ENCODE results near the gene DUOX2.
"Not testable (repeated sequence)": the region's sequence is repeated elsewhere in the genome, so short reads cannot be mapped to it uniquely, and the experiment has no call there.

DUOX2 gene

GRCh38 chr15:45073602-45074001, 40.4 kb downstream of the DUOX2 start:
- H3K9me3 ChIP-seq (ENCODE audit: control extremely low read depth in 1 of 5, control insufficient read depth in 4 of 5, insufficient read depth in 2 of 5, low read depth in 1 of 5, low read length in 4 of 5); H3K27ac ChIP-seq (ENCODE audit: insufficient read depth in 1 of 2, low read depth in 1 of 2, low read length in 2 of 2, poor library complexity in 1 of 2, severe bottlenecking in 2 of 2); POLR2A ChIA-PET; CTCF ChIA-PET; H3K4me3 ChIP-seq (ENCODE audit: control insufficient read depth in 1 of 7, extremely low read depth in 1 of 7, insufficient read depth in 4 of 7, low read depth in 2 of 7, low read length in 6 of 7); DNase-seq; H3K27me3 ChIP-seq (replicated peaks in 2 of 5; ENCODE audit: control insufficient read depth in 4 of 5, insufficient read depth in 5 of 5, low read length in 4 of 5); H3K4me1 ChIP-seq (ENCODE audit: control extremely low read depth in 1 of 4, control insufficient read depth in 4 of 4, insufficient read depth in 4 of 4, low read length in 3 of 4): not testable (repeated sequence)
- peaks cover 0 to 13% (median 2%) of the 10 kb centered on the region in 4 experiments for H3K36me3 ChIP-seq (ENCODE audit: control insufficient read depth in 4 of 4, insufficient read depth in 4 of 4, low read length in 3 of 4)

GRCh38 chr15:45069942-45070360, 44.0 kb downstream of the DUOX2 start:
- H3K27ac ChIP-seq (ENCODE audit: insufficient read depth in 1 of 2, low read depth in 1 of 2, low read length in 2 of 2, poor library complexity in 1 of 2, severe bottlenecking in 2 of 2); DNase-seq; CTCF ChIA-PET; H3K4me1 ChIP-seq (ENCODE audit: control extremely low read depth in 1 of 4, control insufficient read depth in 4 of 4, insufficient read depth in 4 of 4, low read length in 3 of 4); H3K9me3 ChIP-seq (ENCODE audit: control extremely low read depth in 1 of 5, control insufficient read depth in 4 of 5, insufficient read depth in 2 of 5, low read depth in 1 of 5, low read length in 4 of 5); POLR2A ChIA-PET; H3K4me3 ChIP-seq (ENCODE audit: control insufficient read depth in 1 of 7, extremely low read depth in 1 of 7, insufficient read depth in 4 of 7, low read depth in 2 of 7, low read length in 6 of 7); H3K27me3 ChIP-seq (replicated peaks in 2 of 5; ENCODE audit: control insufficient read depth in 4 of 5, insufficient read depth in 5 of 5, low read length in 4 of 5): not testable (repeated sequence)
- WGBS (ENCODE audit: insufficient coverage) = no CpG with 5 or more reads among the region's 6 CpGs
- H3K36me3 ChIP-seq (ENCODE audit: control insufficient read depth in 4 of 4, insufficient read depth in 4 of 4, low read length in 3 of 4) = peaks cover 0 to 20% (median 2%) of the 10 kb centered on the region in 4 experiments

- no peak overlapping the region for H3K27ac ChIP-seq (ENCODE audit: insufficient read depth in 1 of 2, low read depth in 1 of 2, low read length in 2 of 2, poor library complexity in 1 of 2, severe bottlenecking in 2 of 2)
- no peak for DNase-seq
- no peaks in the 10 kb centered on the region for H3K4me1 ChIP-seq (ENCODE audit: control extremely low read depth in 1 of 4, control insufficient read depth in 4 of 4, insufficient read depth in 4 of 4, low read length in 3 of 4)
- H3K27me3 ChIP-seq (replicated peaks in 2 of 5; ENCODE audit: control insufficient read depth in 4 of 5, insufficient read depth in 5 of 5, low read length in 4 of 5) = no peaks in the 10 kb centered on the region
- ChIA-PET CTCF (no interaction called here), POLR2A (no interaction called here)
- H3K9me3 ChIP-seq (ENCODE audit: control extremely low read depth in 1 of 5, control insufficient read depth in 4 of 5, insufficient read depth in 2 of 5, low read depth in 1 of 5, low read length in 4 of 5) = no peaks in the 10 kb centered on the region
- H3K4me3 ChIP-seq (ENCODE audit: control insufficient read depth in 1 of 7, extremely low read depth in 1 of 7, insufficient read depth in 4 of 7, low read depth in 2 of 7, low read length in 6 of 7) = no peak overlapping the region
- WGBS (ENCODE audit: insufficient coverage) = 100% methylated on average over 2 of the region's 4 CpGs
- H3K36me3 ChIP-seq (ENCODE audit: control insufficient read depth in 4 of 4, insufficient read depth in 4 of 4, low read length in 3 of 4) = peaks cover 0 to 8% (median 2%) of the 10 kb centered on the region in 4 experiments
Observed at GRCh38 chr15:45064386-45064785, 49.6 kb downstream of the DUOX2 start.

GRCh38 chr15:45062301-45062700, 51.7 kb downstream of the DUOX2 start:
- H3K27ac ChIP-seq (ENCODE audit: insufficient read depth in 1 of 2, low read depth in 1 of 2, low read length in 2 of 2, poor library complexity in 1 of 2, severe bottlenecking in 2 of 2); H3K4me1 ChIP-seq (ENCODE audit: control extremely low read depth in 1 of 4, control insufficient read depth in 4 of 4, insufficient read depth in 4 of 4, low read length in 3 of 4); POLR2A ChIA-PET; H3K4me3 ChIP-seq (ENCODE audit: control insufficient read depth in 1 of 7, extremely low read depth in 1 of 7, insufficient read depth in 4 of 7, low read depth in 2 of 7, low read length in 6 of 7); DNase-seq; H3K27me3 ChIP-seq (replicated peaks in 2 of 5; ENCODE audit: control insufficient read depth in 4 of 5, insufficient read depth in 5 of 5, low read length in 4 of 5); H3K9me3 ChIP-seq (ENCODE audit: control extremely low read depth in 1 of 5, control insufficient read depth in 4 of 5, insufficient read depth in 2 of 5, low read depth in 1 of 5, low read length in 4 of 5): not testable (repeated sequence)
- CTCF ChIA-PET = interaction anchor here (0.6 kb wide), 1 partner anchor 85 kb away, joined by 3 read pairs; no protein-coding TSS in a partner anchor
- no CpG with 5 or more reads among the region's 7 CpGs for WGBS (ENCODE audit: insufficient coverage)
- H3K36me3 ChIP-seq (ENCODE audit: control insufficient read depth in 4 of 4, insufficient read depth in 4 of 4, low read length in 3 of 4) = peaks cover 0 to 17% (median 5%) of the 10 kb centered on the region in 4 experiments

DNA sequence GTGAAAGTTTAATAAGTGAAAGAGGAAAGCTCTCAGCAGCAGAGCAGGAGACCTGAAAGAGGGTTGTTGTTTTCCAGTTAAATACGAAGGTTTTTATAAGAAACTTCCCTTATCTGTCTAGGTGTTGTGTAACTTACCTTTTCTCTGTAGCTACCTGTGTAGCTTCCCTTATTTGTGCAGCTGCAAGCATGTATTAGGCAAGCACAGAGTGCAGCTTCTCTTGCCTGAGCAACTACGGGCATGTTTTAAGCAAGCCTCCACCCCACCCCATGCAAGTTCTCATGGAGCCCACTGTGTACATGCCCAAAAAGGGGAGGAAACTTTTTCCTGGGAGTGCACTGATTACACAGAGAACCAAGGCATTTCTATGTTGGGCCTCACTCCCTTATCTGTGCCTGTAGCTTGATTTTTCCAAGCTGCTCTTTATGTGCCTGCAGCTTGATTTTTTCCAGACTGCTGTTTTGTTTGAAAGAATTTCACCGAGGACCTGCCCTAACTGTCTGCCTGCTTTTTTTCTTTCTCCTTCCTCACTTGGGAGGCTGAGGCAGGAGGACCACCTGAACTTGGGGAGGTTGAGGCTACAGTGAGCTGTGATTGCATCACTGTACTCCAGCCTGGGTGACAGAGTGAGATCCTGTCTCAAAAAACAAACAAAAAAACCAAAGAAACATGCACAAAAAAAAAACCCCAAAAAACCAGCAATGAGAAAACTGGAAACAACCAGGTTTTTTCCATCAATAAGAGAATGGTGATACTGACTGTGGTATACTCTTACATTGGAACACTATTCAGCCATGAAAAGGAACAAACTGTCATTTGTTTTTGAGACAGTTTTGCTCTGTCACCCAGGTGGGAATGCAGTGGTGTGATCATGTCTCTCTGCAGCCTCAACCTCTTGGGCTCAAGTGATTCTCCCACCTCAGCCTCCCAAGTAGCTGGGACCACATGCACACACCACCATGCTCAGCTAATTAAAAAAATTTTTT, 55.0 kb downstream of the DUOX2 start:
- whole genome bisulfite sequencing (ENCODE audit: insufficient coverage) = 90% methylated on average over 2 of the region's 3 CpGs
- POLR2A ChIA-PET; H3K4me3 ChIP-seq (ENCODE audit: control insufficient read depth in 1 of 7, extremely low read depth in 1 of 7, insufficient read depth in 4 of 7, low read depth in 2 of 7, low read length in 6 of 7); H3K27ac ChIP-seq (ENCODE audit: insufficient read depth in 1 of 2, low read depth in 1 of 2, low read length in 2 of 2, poor library complexity in 1 of 2, severe bottlenecking in 2 of 2); H3K4me1 ChIP-seq (ENCODE audit: control extremely low read depth in 1 of 4, control insufficient read depth in 4 of 4, insufficient read depth in 4 of 4, low read length in 3 of 4); CTCF ChIA-PET; H3K27me3 ChIP-seq (replicated peaks in 2 of 5; ENCODE audit: control insufficient read depth in 4 of 5, insufficient read depth in 5 of 5, low read length in 4 of 5); DNase-seq; H3K9me3 ChIP-seq (ENCODE audit: control extremely low read depth in 1 of 5, control insufficient read depth in 4 of 5, insufficient read depth in 2 of 5, low read depth in 1 of 5, low read length in 4 of 5): not testable (repeated sequence)
- H3K36me3 ChIP-seq (ENCODE audit: control insufficient read depth in 4 of 4, insufficient read depth in 4 of 4, low read length in 3 of 4) = peaks cover 0 to 11% (median 3%) of the 10 kb centered on the region in 4 experiments

- peaks cover 0 to 21% (median 5%) of the 10 kb centered on the region in 4 experiments for H3K4me1 ChIP-seq (ENCODE audit: control extremely low read depth in 1 of 4, control insufficient read depth in 4 of 4, insufficient read depth in 4 of 4, low read length in 3 of 4)
- H3K27me3 ChIP-seq (replicated peaks in 2 of 5; ENCODE audit: control insufficient read depth in 4 of 5, insufficient read depth in 5 of 5, low read length in 4 of 5); POLR2A ChIA-PET; H3K4me3 ChIP-seq (ENCODE audit: control insufficient read depth in 1 of 7, extremely low read depth in 1 of 7, insufficient read depth in 4 of 7, low read depth in 2 of 7, low read length in 6 of 7); H3K27ac ChIP-seq (ENCODE audit: insufficient read depth in 1 of 2, low read depth in 1 of 2, low read length in 2 of 2, poor library complexity in 1 of 2, severe bottlenecking in 2 of 2); CTCF ChIA-PET; DNase-seq: not testable (repeated sequence)
- peaks cover 9 to 51% (median 22%) of the 10 kb centered on the region in 4 experiments for H3K36me3 ChIP-seq (ENCODE audit: control insufficient read depth in 4 of 4, insufficient read depth in 4 of 4, low read length in 3 of 4)
- 100% methylated on average over 1 of the region's 3 CpGs for WGBS (ENCODE audit: insufficient coverage)
- H3K9me3 ChIP-seq (ENCODE audit: control extremely low read depth in 1 of 5, control insufficient read depth in 4 of 5, insufficient read depth in 2 of 5, low read depth in 1 of 5, low read length in 4 of 5) = peaks cover 0 to 30% (median 12%) of the 10 kb centered on the region in 5 experiments
Observed at GRCh38 chr15:45052676-45053075, 61.3 kb downstream of the DUOX2 start.

DNA sequence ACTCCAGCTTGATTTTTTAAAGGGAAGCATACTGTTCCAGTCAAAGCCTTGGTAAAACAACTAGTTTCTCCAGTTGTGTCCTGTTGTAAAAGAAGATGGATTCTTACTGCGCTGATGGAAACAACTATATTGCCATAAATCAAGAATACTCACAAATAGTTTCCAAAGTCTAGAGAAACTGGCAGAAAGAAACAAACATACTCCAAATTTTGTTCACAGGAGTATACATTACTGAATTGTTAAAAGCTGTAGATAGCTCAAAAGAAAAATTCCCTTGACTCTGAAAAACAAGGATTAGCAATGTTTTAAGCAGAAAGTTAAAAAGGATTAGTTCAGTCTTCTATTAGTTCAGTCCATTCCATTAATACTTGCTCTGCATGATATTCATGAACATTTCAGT, 63.4 kb downstream of the DUOX2 start:
- peaks cover 0 to 26% (median 12%) of the 10 kb centered on the region in 5 experiments for H3K9me3 ChIP-seq (ENCODE audit: control extremely low read depth in 1 of 5, control insufficient read depth in 4 of 5, insufficient read depth in 2 of 5, low read depth in 1 of 5, low read length in 4 of 5)
- ChIA-PET POLR2A (no interaction called here), CTCF (interaction anchor here (1.4 kb wide), 1 partner anchor 82 kb away, joined by 4 read pairs; no protein-coding TSS in a partner anchor)
- H3K27me3 ChIP-seq (replicated peaks in 2 of 5; ENCODE audit: control insufficient read depth in 4 of 5, insufficient read depth in 5 of 5, low read length in 4 of 5) = no peaks in the 10 kb centered on the region
- no CpG with 5 or more reads among the region's 1 CpG for WGBS (ENCODE audit: insufficient coverage)
- H3K36me3 ChIP-seq (ENCODE audit: control insufficient read depth in 4 of 4, insufficient read depth in 4 of 4, low read length in 3 of 4) = peaks cover 9 to 56% (median 24%) of the 10 kb centered on the region in 4 experiments
- no peak for DNase-seq
- no peak overlapping the region for H3K4me3 ChIP-seq (ENCODE audit: control insufficient read depth in 1 of 7, extremely low read depth in 1 of 7, insufficient read depth in 4 of 7, low read depth in 2 of 7, low read length in 6 of 7)
- no peak overlapping the region for H3K27ac ChIP-seq (ENCODE audit: insufficient read depth in 1 of 2, low read depth in 1 of 2, low read length in 2 of 2, poor library complexity in 1 of 2, severe bottlenecking in 2 of 2)
- peaks cover 0 to 23% (median 5%) of the 10 kb centered on the region in 4 experiments for H3K4me1 ChIP-seq (ENCODE audit: control extremely low read depth in 1 of 4, control insufficient read depth in 4 of 4, insufficient read depth in 4 of 4, low read length in 3 of 4)

Measured in common myeloid progenitor, CD34-positive (primary cell).